Small intestine (tissue), 7 donors: Measurements from ENCODE around the gene MAPK14. TPM values are rescaled to one million over a fixed set of nuclear protein-coding genes. Genes with fewer than 3 reads are reported as not detected.

Experiments
- DNase-seq, 2 donors: peaks; one replicate each; pipeline versions ENCODE4 v3.0.0 to v3.0.0-alpha.2; 2013
- FAIRE-seq: peaks from 2 replicates; lab custom pipeline; 2012; peaks lifted over from hg19 to GRCh38; lab: Jason Lieb, UNC
- H3K27ac ChIP-seq, 3 donors: one replicate each; pipeline ENCODE4 v1.5.1; 2013; ENCODE audit warnings: low read length in 2 of 3, mild to moderate bottlenecking in 2 of 3, control low read depth in 1 of 3, inconsistent platforms in 1 of 3, low read depth in 1 of 3, moderate library complexity in 1 of 3
- H3K27me3 ChIP-seq, 3 donors: one replicate each; pipeline ENCODE4 v1.6.1; 2013; ENCODE audit warnings: low read length in 3 of 3, inconsistent platforms in 1 of 3; ENCODE audit not compliant: control insufficient read depth in 3 of 3, insufficient read depth in 3 of 3
- H3K36me3 ChIP-seq, 3 donors: one replicate each; pipeline ENCODE4 v1.6.1; 2013; ENCODE audit warnings: low read length in 3 of 3, inconsistent platforms in 1 of 3, low read depth in 1 of 3, mild to moderate bottlenecking in 1 of 3, moderate library complexity in 1 of 3; ENCODE audit not compliant: control insufficient read depth in 3 of 3, insufficient read depth in 2 of 3
- H3K4me1 ChIP-seq, 3 donors: one replicate each; pipeline ENCODE4 v1.6.1; 2013; ENCODE audit warnings: low read length in 2 of 3, inconsistent platforms in 1 of 3, low read depth in 1 of 3, mild to moderate bottlenecking in 1 of 3, moderate library complexity in 1 of 3; ENCODE audit not compliant: control insufficient read depth in 3 of 3, insufficient read depth in 2 of 3
- H3K4me3 ChIP-seq, 3 donors: one replicate each; pipeline ENCODE4 v1.5.1; 2013; ENCODE audit warnings: low read length in 3 of 3, control low read depth in 1 of 3, inconsistent platforms in 1 of 3, low read depth in 1 of 3, mild to moderate bottlenecking in 1 of 3, moderate library complexity in 1 of 3
- H3K9me3 ChIP-seq, 2 donors: one replicate each; pipeline ENCODE4 v1.6.1; 2013; ENCODE audit warnings: low read depth in 1 of 2, low read length in 1 of 2; ENCODE audit not compliant: control insufficient read depth in 2 of 2, insufficient read depth in 1 of 2
- WGBS, 3 donors: extraction: QIAGEN DNeasy Blood & Tissue Kit; methylation state at CpG; one replicate each; pipeline ENCODE4 v1.1.7; 2013; 5-methylcytosine and 5-hydroxymethylcytosine counted together
- polyA plus RNA-seq, 4 donors: library from polyadenylated mRNA; stranded (reverse) in 3 of 4; unstranded in 1 of 4; fragments of 200-250 nt in 3 of 4; fragments of 120-200 nt in 1 of 4; gene quantifications; one replicate each; pipeline versions ENCODE4 v1.2.1 to v1.2.3, GENCODE V29; 2013
- donor health status: healthy with polysubstance abuse.
- donor health status: control.
- donor health status: control.
- donor health status: Bipolar disorder and iron deficiency.
- donor health status: healthy.

The MAPK14 gene
- polyA plus RNA-seq, 4 donors, result 22.4 to 72.3 (median 32.2) TPM

DNA sequence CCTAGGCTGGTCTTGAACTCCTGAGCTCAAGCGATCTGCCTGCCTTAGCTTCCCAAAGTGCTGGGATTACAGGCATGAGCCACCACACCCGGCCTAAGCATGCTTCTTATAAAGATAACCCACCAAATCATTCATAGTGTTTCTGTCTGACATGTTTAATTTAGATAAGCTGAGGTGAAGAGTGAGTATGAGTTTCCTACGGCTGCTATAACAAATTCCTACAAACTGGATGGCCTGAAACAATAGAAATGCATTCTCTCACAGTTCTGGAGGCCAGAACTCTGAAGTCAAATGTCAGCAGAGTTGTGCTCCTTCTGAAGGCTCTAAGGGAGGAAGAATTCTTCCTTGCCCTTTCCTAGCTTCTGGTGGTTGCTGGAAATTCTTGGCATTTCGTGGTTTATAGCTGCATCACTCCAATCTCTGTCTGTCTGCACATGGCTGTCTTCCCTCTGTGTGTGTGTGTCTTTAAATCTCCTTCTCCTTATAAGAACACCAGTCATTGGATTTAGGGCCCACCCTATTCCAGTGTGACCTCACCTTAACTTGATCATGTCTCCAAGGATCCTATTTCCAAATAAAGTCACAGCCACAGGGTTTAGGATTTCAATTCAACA is 132.6 kb downstream of the MAPK14 start:
- no peaks in the 10 kb centered on the region for H3K36me3 ChIP-seq
- 89 to 93% (median 92%) methylated on average over 4 of the region's 4 CpGs for WGBS, 3 donors
- H3K4me3 ChIP-seq, result no peak overlapping the region
- peaks cover 0 to 14% of the 10 kb centered on the region in 2 donors for H3K9me3 ChIP-seq
- no peaks in the 10 kb centered on the region for H3K27me3 ChIP-seq
- DNase-seq (no peak), FAIRE-seq (no peak)
- no peaks in the 10 kb centered on the region for H3K4me1 ChIP-seq
- H3K27ac ChIP-seq, result no peak overlapping the region

Other genes starting within 250 kb of the MAPK14 start
- gene CLPSL1, start 246.8 kb upstream of the MAPK14 start, polyA plus RNA-seq, result not detected
- gene CLPS, start 230.5 kb upstream of the MAPK14 start, polyA plus RNA-seq, result 10 to 100 TPM in 2 of 4 donors, 1 to 10 TPM in 1, not detected in 1; 1.3 to 14.5 (median 12.2) TPM
- under 1 TPM in 2 of 4 donors, not detected in 2; 0.04 to 0.12 TPM for gene LHFPL5, start 222.5 kb upstream of the MAPK14 start, polyA plus RNA-seq
- 10 to 100 TPM; 14.9 to 48.0 (median 30.6) TPM for gene SRPK1, start 106.7 kb upstream of the MAPK14 start, polyA plus RNA-seq
- under 1 TPM in 2 of 4 donors, not detected in 2; 0.15 to 0.16 TPM for gene SLC26A8, start 3.2 kb upstream of the MAPK14 start, polyA plus RNA-seq
- 100 to 1,000 TPM in 2 of 4 donors, 10 to 100 TPM in 2; 86.7 to 161 (median 102) TPM for gene MAPK13, start 102.7 kb downstream of the MAPK14 start, polyA plus RNA-seq
- 10 to 100 TPM; 12.7 to 59.0 (median 19.6) TPM for gene BRPF3, start 168.9 kb downstream of the MAPK14 start, polyA plus RNA-seq
- 1 to 10 TPM in 3 of 4 donors, under 1 TPM in 1; 0.55 to 2.7 (median 1.9) TPM for gene PNPLA1, start 242.3 kb downstream of the MAPK14 start, polyA plus RNA-seq